ENCODE data around the gene SNX5. TPM values are rescaled to one million over a fixed set of nuclear protein-coding genes. Genes with fewer than 3 reads are reported as not detected.

SNX5 gene
- total and polyA plus RNA-seq, 3 donors from 2014 or later, result 72.3 to 116 (median 110) TPM

- no peak for DNase-seq
- H3K9me3 ChIP-seq, result no peaks in the 10 kb centered on the region
- 82 to 86% methylated on average over 6 to 8 of the region's 8 CpGs for whole genome bisulfite sequencing, 2 donors
- H3K27me3 ChIP-seq, result no peaks in the 10 kb centered on the region
- no peaks in the 10 kb centered on the region for H3K36me3 ChIP-seq (ENCODE audit: low read depth, missing control alignments)
- H3K4me3 ChIP-seq, result no peak overlapping the region
- TF ChIP-seq CTCF (IDR thresholded peaks at IDR 0.05), result no peak
- no peak for TF ChIP-seq POLR2A (IDR thresholded peaks at IDR 0.05)
- intact Hi-C loops (cut with DNase I; ENCODE audit: low total_unique reads), result no loop called here
- H3K4me1 ChIP-seq, result peaks cover 26% of the 10 kb centered on the region
- H3K27ac ChIP-seq, result no peak overlapping the region
These were observed 35.9 kb upstream of the SNX5 start for GRCh38 chr20:18004384-18005031.

GRCh38 chr20:18003897-18004296 is 35.3 kb upstream of the SNX5 start:
- peaks cover 26% of the 10 kb centered on the region for H3K4me1 ChIP-seq
- WGBS, 2 donors, result 54 to 69% methylated on average over 5 of the region's 5 CpGs
- intact Hi-C loops (cut with DNase I; ENCODE audit: low total_unique reads), result no loop called here
- H3K36me3 ChIP-seq (ENCODE audit: low read depth, missing control alignments), result no peaks in the 10 kb centered on the region
- no peak overlapping the region for H3K4me3 ChIP-seq
- H3K9me3 ChIP-seq, result no peaks in the 10 kb centered on the region
- DNase-seq, result no peak
- no peak for TF ChIP-seq POLR2A (IDR thresholded peaks at IDR 0.05)
- no peak for TF ChIP-seq CTCF (IDR thresholded peaks at IDR 0.05)
- no peaks in the 10 kb centered on the region for H3K27me3 ChIP-seq
- no peak overlapping the region for H3K27ac ChIP-seq

GRCh38 chr20:18001131-18001921 is 32.7 kb upstream of the SNX5 start:
- Histone ChIP-seq H3K4me1 (peaks cover 16% of the 10 kb centered on the region), H3K9me3 (no peaks in the 10 kb centered on the region), H3K4me3 (no peak overlapping the region), H3K36me3 (ENCODE audit: low read depth, missing control alignments) (no peaks in the 10 kb centered on the region), H3K27me3 (no peaks in the 10 kb centered on the region), H3K27ac (no peak overlapping the region)
- intact Hi-C loops (cut with DNase I; ENCODE audit: low total_unique reads), result no loop called here
- TF ChIP-seq POLR2A (IDR thresholded peaks at IDR 0.05) (no peak), CTCF (IDR thresholded peaks at IDR 0.05) (no peak)
- DNase-seq, result peak; percentile 71
- WGBS, 2 donors, result 60 to 73% methylated on average over 10 of the region's 10 CpGs

- Histone ChIP-seq H3K36me3 (ENCODE audit: low read depth, missing control alignments) (no peaks in the 10 kb centered on the region), H3K27ac (no peak overlapping the region), H3K27me3 (no peaks in the 10 kb centered on the region), H3K4me1 (peaks cover 12% of the 10 kb centered on the region), H3K4me3 (no peak overlapping the region), H3K9me3 (no peaks in the 10 kb centered on the region)
- intact Hi-C loops (cut with DNase I; ENCODE audit: low total_unique reads), result no loop called here
- DNase-seq, result no peak
- TF ChIP-seq POLR2A (IDR thresholded peaks at IDR 0.05) (no peak), CTCF (IDR thresholded peaks at IDR 0.05) (no peak)
- WGBS, 2 donors, result 79 to 84% methylated on average over 4 of the region's 4 CpGs
These were observed 31.0 kb upstream of the SNX5 start for GRCh38 chr20:17999566-17999965.
